WTC11 (cell line): ENCODE measurements around the gene RACK1. TPM values are rescaled to one million over a fixed set of nuclear protein-coding genes. Genes with fewer than 3 reads are reported as not detected.

Source experiments
- CREB1 ChIP-seq: sonication (generic); formaldehyde crosslinking; IDR thresholded peaks from 2 replicates; pipeline ENCODE4 v1.8.0; 2023; ENCODE audit warnings: mild to moderate bottlenecking, missing genetic modification reagents
- CTCF ChIP-seq: fragments of 200-600 bp; IDR thresholded peaks from 2 replicates; pipeline ENCODE4 v1.8.0; 2022; ENCODE audit warnings: antibody characterized with exemption
- E2F1 ChIP-seq: sonication (generic); formaldehyde crosslinking; IDR thresholded peaks from 2 replicates; pipeline ENCODE4 v1.8.0; 2022; ENCODE audit warnings: mild to moderate bottlenecking, missing genetic modification reagents
- ESRRA ChIP-seq: sonication (generic); formaldehyde crosslinking; IDR thresholded peaks from 2 replicates; pipeline ENCODE4 v1.8.1; 2022; ENCODE audit warnings: mild to moderate bottlenecking, missing genetic modification reagents, borderline replicate concordance
- FOXP1 ChIP-seq: sonication (generic); formaldehyde crosslinking; IDR thresholded peaks from 2 replicates; pipeline ENCODE4 v1.8.0; 2022; ENCODE audit warnings: missing genetic modification reagents, mild to moderate bottlenecking, moderate library complexity, borderline replicate concordance
- FOXP4 ChIP-seq: sonication (generic); formaldehyde crosslinking; IDR thresholded peaks from 2 replicates; pipeline ENCODE4 v1.8.0; 2022; ENCODE audit warnings: mild to moderate bottlenecking, missing genetic modification reagents
- MYBL2 ChIP-seq: sonication (generic); formaldehyde crosslinking; IDR thresholded peaks from 2 replicates; pipeline ENCODE4 v1.8.1; 2023; ENCODE audit warnings: mild to moderate bottlenecking, moderate library complexity, missing genetic modification reagents
- NFYB ChIP-seq: sonication (generic); formaldehyde crosslinking; conservative IDR thresholded peaks from 2 replicates; pipeline ENCODE4 v1.8.0; 2022; ENCODE audit warnings: low read depth, missing genetic modification reagents
- NR1H2 ChIP-seq: sonication (generic); formaldehyde crosslinking; IDR thresholded peaks from 2 replicates; pipeline ENCODE4 v1.9.0; 2021; ENCODE audit warnings: mild to moderate bottlenecking, moderate library complexity, missing genetic modification reagents
- NR2C2 ChIP-seq: sonication (generic); formaldehyde crosslinking; IDR thresholded peaks from 2 replicates; pipeline ENCODE4 v1.8.0; 2022; ENCODE audit warnings: mild to moderate bottlenecking, missing genetic modification reagents
- PRDM15 ChIP-seq: sonication (generic); formaldehyde crosslinking; IDR thresholded peaks from 2 replicates; pipeline ENCODE4 v1.8.0; 2022; ENCODE audit warnings: missing genetic modification reagents
- PRRX2 ChIP-seq: fragments of 250-450 bp; sonication (Bioruptor Pico); IDR thresholded peaks from 2 replicates; pipeline ENCODE4 v1.8.0; 2021; ENCODE audit warnings: mild to moderate bottlenecking
- RELA ChIP-seq: sonication (generic); formaldehyde crosslinking; IDR thresholded peaks from 2 replicates; pipeline ENCODE4 v1.8.1; 2022; ENCODE audit warnings: missing genetic modification reagents, mild to moderate bottlenecking, borderline replicate concordance
- SP1 ChIP-seq: sonication (generic); formaldehyde crosslinking; conservative IDR thresholded peaks from 2 replicates; pipeline ENCODE4 v1.8.1; 2022; ENCODE audit warnings: missing genetic modification reagents
- STAT6 ChIP-seq: sonication (generic); formaldehyde crosslinking; conservative IDR thresholded peaks from 2 replicates; pipeline ENCODE4 v1.8.1; 2023; ENCODE audit warnings: mild to moderate bottlenecking, low read depth, missing genetic modification reagents, moderate library complexity
- TCF7 ChIP-seq: sonication (generic); formaldehyde crosslinking; IDR thresholded peaks from 2 replicates; pipeline ENCODE4 v1.8.0; 2022; ENCODE audit warnings: mild to moderate bottlenecking, low read depth, missing genetic modification reagents, moderate library complexity
- ZBTB21 ChIP-seq: sonication (generic); formaldehyde crosslinking; IDR thresholded peaks from 2 replicates; pipeline ENCODE4 v1.8.1; 2023; ENCODE audit warnings: mild to moderate bottlenecking, missing genetic modification reagents, borderline replicate concordance
- ZNF232 ChIP-seq: sonication (generic); formaldehyde crosslinking; IDR thresholded peaks from 2 replicates; pipeline ENCODE4 v1.8.0; 2022; ENCODE audit warnings: mild to moderate bottlenecking, missing genetic modification reagents
- ZNF263 ChIP-seq: sonication (generic); formaldehyde crosslinking; IDR thresholded peaks from 2 replicates; pipeline ENCODE4 v1.8.1; 2022; ENCODE audit warnings: low read depth, mild to moderate bottlenecking, moderate library complexity, missing genetic modification reagents
- ZNF317 ChIP-seq: sonication (generic); formaldehyde crosslinking; IDR thresholded peaks from 2 replicates; pipeline ENCODE4 v1.8.1; 2023; ENCODE audit warnings: low read depth, mild to moderate bottlenecking, moderate library complexity, missing genetic modification reagents, borderline replicate concordance
- total RNA-seq: library from RNA; stranded (reverse); gene quantifications from 3 replicates; pipeline ENCODE4 v1.2.3, GENCODE V29; 2021
- TF ChIP-seq, protein P1 (sequence below): sonication (generic); formaldehyde crosslinking; IDR thresholded peaks from 2 replicates; pipeline ENCODE4 v1.8.0; 2023; ENCODE audit warnings: missing genetic modification reagents, mild to moderate bottlenecking, borderline replicate concordance
- TF ChIP-seq, protein P2 (sequence below): sonication (generic); formaldehyde crosslinking; IDR thresholded peaks from 2 replicates; pipeline ENCODE4 v1.8.1; 2023; ENCODE audit warnings: mild to moderate bottlenecking, missing genetic modification reagents, moderate library complexity

Gene RACK1
- total RNA-seq, 1 experiment from 2014 or later: 2,360 TPM

DNA sequence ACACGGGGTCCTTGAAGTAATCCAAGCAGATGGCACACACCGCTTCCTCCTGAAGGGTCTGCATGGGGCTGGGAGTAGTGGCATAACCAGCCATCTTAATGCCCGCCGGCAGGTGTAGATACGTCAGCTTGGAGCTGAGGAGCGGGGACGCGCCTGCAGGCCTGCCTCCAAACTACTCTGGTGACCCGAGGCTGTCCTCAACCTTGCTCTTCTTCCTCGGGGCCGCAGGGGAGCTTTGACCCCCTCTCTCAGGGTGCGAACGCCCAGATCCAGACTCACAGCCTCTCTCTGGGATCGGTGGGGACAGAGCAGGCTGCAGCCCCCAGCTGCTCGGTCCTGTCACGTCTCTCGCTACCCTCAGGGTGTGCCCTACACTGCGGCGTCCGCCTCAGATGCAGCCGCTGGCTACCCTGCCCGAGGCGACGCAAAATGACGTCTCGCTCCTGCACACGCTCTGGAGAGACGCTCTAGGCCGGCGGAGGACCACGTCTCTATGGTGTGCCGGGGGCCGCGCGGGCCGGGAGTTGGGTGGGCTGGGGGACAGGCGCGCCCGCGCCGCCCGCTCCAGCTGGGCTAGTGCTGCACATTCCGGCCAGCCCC, 17.1 kb upstream of the RACK1 start, which contains the start of gene TRIM52 (continued):
- TF ChIP-seq RELA (CRISPR knock-in tag): peak; percentile 25; the same call in 1 of the 2 replicates
- TF ChIP-seq TCF7 (CRISPR knock-in tag): no peak
- TF ChIP-seq FOXP4 (CRISPR knock-in tag): peak; percentile 88
- 0 out of 2 replicates have a peak, but pooled peaks have one; percentile 45 for TF ChIP-seq NR2C2 (CRISPR knock-in tag)
- no peak for TF ChIP-seq STAT6
- TF ChIP-seq PRDM15 (CRISPR knock-in tag): no peak; the same call in 1 of the 2 replicates
- no peak for TF ChIP-seq ZNF317
- TF ChIP-seq CREB1: peak; percentile 91
- TF ChIP-seq ESRRA: peak; percentile 86; the same call in 1 of the 2 replicates
- TF ChIP-seq ZNF232 (CRISPR knock-in tag): no peak; the same call in 1 of the 2 replicates
- no peak for TF ChIP-seq NFYB (CRISPR knock-in tag)
- peak; percentile 85 for TF ChIP-seq SP1 (CRISPR knock-in tag)
- no peak for TF ChIP-seq CTCF
- TF ChIP-seq PRRX2 (CRISPR knock-in tag): no peak
- TF ChIP-seq ZNF263: no peak
- TF ChIP-seq FOXP1 (CRISPR knock-in tag): peak; percentile 60; the same call in 1 of the 2 replicates
- TF ChIP-seq MYBL2: no peak
- TF ChIP-seq E2F1 (CRISPR knock-in tag): no peak
- no peak for TF ChIP-seq NR1H2 (CRISPR knock-in tag)
- TF ChIP-seq, protein P1, sequence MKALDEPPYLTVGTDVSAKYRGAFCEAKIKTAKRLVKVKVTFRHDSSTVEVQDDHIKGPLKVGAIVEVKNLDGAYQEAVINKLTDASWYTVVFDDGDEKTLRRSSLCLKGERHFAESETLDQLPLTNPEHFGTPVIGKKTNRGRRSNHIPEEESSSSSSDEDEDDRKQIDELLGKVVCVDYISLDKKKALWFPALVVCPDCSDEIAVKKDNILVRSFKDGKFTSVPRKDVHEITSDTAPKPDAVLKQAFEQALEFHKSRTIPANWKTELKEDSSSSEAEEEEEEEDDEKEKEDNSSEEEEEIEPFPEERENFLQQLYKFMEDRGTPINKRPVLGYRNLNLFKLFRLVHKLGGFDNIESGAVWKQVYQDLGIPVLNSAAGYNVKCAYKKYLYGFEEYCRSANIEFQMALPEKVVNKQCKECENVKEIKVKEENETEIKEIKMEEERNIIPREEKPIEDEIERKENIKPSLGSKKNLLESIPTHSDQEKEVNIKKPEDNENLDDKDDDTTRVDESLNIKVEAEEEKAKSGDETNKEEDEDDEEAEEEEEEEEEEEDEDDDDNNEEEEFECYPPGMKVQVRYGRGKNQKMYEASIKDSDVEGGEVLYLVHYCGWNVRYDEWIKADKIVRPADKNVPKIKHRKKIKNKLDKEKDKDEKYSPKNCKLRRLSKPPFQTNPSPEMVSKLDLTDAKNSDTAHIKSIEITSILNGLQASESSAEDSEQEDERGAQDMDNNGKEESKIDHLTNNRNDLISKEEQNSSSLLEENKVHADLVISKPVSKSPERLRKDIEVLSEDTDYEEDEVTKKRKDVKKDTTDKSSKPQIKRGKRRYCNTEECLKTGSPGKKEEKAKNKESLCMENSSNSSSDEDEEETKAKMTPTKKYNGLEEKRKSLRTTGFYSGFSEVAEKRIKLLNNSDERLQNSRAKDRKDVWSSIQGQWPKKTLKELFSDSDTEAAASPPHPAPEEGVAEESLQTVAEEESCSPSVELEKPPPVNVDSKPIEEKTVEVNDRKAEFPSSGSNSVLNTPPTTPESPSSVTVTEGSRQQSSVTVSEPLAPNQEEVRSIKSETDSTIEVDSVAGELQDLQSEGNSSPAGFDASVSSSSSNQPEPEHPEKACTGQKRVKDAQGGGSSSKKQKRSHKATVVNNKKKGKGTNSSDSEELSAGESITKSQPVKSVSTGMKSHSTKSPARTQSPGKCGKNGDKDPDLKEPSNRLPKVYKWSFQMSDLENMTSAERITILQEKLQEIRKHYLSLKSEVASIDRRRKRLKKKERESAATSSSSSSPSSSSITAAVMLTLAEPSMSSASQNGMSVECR (CRISPR knock-in tag): peak; percentile 94
- TF ChIP-seq, protein P2, sequence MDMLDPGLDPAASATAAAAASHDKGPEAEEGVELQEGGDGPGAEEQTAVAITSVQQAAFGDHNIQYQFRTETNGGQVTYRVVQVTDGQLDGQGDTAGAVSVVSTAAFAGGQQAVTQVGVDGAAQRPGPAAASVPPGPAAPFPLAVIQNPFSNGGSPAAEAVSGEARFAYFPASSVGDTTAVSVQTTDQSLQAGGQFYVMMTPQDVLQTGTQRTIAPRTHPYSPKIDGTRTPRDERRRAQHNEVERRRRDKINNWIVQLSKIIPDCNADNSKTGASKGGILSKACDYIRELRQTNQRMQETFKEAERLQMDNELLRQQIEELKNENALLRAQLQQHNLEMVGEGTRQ: 0 out of 2 replicates have a peak, but pooled peaks have one; percentile 46
- TF ChIP-seq ZBTB21 (CRISPR knock-in tag): peak; percentile 88; the same call in 1 of the 2 replicates
